ENCODE data around the gene GRK5. TPM values are rescaled to one million over a fixed set of nuclear protein-coding genes. Genes with fewer than 3 reads are reported as not detected.
A peak's percentile ranks its signal among the peaks of the same experiment; 100 is the strongest.

Gene GRK5
- total RNA-seq, 1 experiment from 2014 or later = 2.3 TPM

DNA sequence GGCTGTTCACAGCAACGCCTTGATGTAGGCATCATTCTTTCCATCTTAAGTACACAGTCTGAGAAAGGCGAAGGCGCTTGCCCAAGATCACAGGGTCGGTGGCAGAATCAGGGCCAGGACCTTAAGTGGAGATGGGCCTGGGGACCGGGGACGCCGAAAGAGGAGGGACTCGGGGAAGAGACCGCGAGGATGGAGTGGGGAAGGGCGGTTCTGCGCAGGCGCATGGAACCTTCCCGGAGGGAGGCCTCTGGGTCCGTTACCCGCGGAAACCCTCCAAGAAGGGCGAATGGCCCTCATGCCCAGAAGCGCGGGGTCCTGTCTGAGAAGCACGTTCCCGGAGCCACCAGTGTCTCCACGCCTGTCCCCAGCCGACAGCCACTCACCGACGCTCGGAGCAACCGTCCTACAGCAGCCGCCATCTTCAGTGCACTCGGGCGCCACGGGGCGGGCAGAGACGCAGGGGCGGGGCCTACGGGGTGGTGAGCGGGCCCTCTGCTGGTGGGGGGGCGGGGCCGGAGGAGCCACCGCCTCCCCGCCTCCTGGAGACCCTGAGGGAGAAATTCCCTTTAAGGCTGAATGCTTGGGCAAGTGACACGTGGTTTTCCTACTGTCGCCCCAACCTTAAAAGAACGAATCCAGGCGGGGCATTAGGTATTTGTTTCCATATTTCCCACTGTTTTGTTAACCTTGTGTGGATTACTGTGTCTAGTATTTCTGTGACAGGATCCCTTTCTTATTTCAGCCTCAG is 28.8 kb upstream of the GRK5 start, which contains the start of gene PRDX3 (continued):
- TF ChIP-seq, protein P1, sequence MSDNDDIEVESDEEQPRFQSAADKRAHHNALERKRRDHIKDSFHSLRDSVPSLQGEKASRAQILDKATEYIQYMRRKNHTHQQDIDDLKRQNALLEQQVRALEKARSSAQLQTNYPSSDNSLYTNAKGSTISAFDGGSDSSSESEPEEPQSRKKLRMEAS (CRISPR knock-in tag; IDR thresholded peaks at IDR 0.05) = peak; percentile 74
- TF ChIP-seq ZNF232 (CRISPR knock-in tag; IDR thresholded peaks at IDR 0.05) (0 out of 2 replicates have a peak, but pooled peaks have one; percentile 57), TEAD4 (CRISPR knock-in tag; IDR thresholded peaks at IDR 0.05) (no peak), ZNF121 (CRISPR knock-in tag; IDR thresholded peaks at IDR 0.05) (peak; percentile 30; the same call in 1 of the 2 replicates), TEAD1 (CRISPR knock-in tag; IDR thresholded peaks at IDR 0.05) (0 out of 2 replicates have a peak, but pooled peaks have one; percentile 24), HMGA2 (CRISPR knock-in tag; IDR thresholded peaks at IDR 0.05) (no peak), NR2C2 (CRISPR knock-in tag; IDR thresholded peaks at IDR 0.05) (no peak), GTF2I (CRISPR knock-in tag; conservative IDR thresholded peaks at IDR 0.05) (no peak), FOXP1 (CRISPR knock-in tag; IDR thresholded peaks at IDR 0.05; ENCODE audit: borderline replicate concordance) (0 out of 2 replicates have a peak, but pooled peaks have one; percentile 58), NFATC4 (CRISPR knock-in tag; IDR thresholded peaks at IDR 0.05) (no peak), KAT7 (CRISPR knock-in tag; IDR thresholded peaks at IDR 0.05; ENCODE audit: borderline replicate concordance) (no peak), EMX1 (CRISPR knock-in tag; IDR thresholded peaks at IDR 0.05) (no peak), CREB1 (CRISPR knock-in tag; IDR thresholded peaks at IDR 0.05) (no peak), FOXJ3 (CRISPR knock-in tag; IDR thresholded peaks at IDR 0.05; ENCODE audit: borderline replicate concordance) (no peak), JUN (CRISPR knock-in tag; IDR thresholded peaks at IDR 0.05) (peak; percentile 38; the same call in 1 of the 2 replicates)
- TF ChIP-seq, protein P2, sequence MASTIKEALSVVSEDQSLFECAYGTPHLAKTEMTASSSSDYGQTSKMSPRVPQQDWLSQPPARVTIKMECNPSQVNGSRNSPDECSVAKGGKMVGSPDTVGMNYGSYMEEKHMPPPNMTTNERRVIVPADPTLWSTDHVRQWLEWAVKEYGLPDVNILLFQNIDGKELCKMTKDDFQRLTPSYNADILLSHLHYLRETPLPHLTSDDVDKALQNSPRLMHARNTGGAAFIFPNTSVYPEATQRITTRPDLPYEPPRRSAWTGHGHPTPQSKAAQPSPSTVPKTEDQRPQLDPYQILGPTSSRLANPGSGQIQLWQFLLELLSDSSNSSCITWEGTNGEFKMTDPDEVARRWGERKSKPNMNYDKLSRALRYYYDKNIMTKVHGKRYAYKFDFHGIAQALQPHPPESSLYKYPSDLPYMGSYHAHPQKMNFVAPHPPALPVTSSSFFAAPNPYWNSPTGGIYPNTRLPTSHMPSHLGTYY (CRISPR knock-in tag; IDR thresholded peaks at IDR 0.05) = no peak
- TF ChIP-seq, protein P3, sequence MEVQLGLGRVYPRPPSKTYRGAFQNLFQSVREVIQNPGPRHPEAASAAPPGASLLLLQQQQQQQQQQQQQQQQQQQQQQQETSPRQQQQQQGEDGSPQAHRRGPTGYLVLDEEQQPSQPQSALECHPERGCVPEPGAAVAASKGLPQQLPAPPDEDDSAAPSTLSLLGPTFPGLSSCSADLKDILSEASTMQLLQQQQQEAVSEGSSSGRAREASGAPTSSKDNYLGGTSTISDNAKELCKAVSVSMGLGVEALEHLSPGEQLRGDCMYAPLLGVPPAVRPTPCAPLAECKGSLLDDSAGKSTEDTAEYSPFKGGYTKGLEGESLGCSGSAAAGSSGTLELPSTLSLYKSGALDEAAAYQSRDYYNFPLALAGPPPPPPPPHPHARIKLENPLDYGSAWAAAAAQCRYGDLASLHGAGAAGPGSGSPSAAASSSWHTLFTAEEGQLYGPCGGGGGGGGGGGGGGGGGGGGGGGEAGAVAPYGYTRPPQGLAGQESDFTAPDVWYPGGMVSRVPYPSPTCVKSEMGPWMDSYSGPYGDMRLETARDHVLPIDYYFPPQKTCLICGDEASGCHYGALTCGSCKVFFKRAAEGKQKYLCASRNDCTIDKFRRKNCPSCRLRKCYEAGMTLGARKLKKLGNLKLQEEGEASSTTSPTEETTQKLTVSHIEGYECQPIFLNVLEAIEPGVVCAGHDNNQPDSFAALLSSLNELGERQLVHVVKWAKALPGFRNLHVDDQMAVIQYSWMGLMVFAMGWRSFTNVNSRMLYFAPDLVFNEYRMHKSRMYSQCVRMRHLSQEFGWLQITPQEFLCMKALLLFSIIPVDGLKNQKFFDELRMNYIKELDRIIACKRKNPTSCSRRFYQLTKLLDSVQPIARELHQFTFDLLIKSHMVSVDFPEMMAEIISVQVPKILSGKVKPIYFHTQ (CRISPR knock-in tag; IDR thresholded peaks at IDR 0.05) = no peak
- TF ChIP-seq, protein P4, sequence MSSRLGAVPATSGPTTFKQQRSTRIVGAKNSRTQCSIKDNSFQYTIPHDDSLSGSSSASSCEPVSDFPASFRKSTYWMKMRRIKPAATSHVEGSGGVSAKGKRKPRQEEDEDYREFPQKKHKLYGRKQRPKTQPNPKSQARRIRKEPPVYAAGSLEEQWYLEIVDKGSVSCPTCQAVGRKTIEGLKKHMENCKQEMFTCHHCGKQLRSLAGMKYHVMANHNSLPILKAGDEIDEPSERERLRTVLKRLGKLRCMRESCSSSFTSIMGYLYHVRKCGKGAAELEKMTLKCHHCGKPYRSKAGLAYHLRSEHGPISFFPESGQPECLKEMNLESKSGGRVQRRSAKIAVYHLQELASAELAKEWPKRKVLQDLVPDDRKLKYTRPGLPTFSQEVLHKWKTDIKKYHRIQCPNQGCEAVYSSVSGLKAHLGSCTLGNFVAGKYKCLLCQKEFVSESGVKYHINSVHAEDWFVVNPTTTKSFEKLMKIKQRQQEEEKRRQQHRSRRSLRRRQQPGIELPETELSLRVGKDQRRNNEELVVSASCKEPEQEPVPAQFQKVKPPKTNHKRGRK (CRISPR knock-in tag; IDR thresholded peaks at IDR 0.05; ENCODE audit: borderline replicate concordance) = no peak
- TF ChIP-seq, protein P5, sequence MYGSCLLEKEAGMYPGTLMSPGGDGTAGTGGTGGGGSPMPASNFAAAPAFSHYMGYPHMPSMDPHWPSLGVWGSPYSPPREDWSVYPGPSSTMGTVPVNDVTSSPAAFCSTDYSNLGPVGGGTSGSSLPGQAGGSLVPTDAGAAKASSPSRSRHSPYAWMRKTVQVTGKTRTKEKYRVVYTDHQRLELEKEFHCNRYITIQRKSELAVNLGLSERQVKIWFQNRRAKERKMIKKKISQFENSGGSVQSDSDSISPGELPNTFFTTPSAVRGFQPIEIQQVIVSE (CRISPR knock-in tag; IDR thresholded peaks at IDR 0.05; ENCODE audit: borderline replicate concordance) = no peak
- TF ChIP-seq, protein P6, sequence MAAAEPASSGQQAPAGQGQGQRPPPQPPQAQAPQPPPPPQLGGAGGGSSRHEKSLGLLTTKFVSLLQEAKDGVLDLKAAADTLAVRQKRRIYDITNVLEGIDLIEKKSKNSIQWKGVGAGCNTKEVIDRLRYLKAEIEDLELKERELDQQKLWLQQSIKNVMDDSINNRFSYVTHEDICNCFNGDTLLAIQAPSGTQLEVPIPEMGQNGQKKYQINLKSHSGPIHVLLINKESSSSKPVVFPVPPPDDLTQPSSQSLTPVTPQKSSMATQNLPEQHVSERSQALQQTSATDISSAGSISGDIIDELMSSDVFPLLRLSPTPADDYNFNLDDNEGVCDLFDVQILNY (CRISPR knock-in tag; IDR thresholded peaks at IDR 0.05) = no peak
- TF ChIP-seq, protein P7, sequence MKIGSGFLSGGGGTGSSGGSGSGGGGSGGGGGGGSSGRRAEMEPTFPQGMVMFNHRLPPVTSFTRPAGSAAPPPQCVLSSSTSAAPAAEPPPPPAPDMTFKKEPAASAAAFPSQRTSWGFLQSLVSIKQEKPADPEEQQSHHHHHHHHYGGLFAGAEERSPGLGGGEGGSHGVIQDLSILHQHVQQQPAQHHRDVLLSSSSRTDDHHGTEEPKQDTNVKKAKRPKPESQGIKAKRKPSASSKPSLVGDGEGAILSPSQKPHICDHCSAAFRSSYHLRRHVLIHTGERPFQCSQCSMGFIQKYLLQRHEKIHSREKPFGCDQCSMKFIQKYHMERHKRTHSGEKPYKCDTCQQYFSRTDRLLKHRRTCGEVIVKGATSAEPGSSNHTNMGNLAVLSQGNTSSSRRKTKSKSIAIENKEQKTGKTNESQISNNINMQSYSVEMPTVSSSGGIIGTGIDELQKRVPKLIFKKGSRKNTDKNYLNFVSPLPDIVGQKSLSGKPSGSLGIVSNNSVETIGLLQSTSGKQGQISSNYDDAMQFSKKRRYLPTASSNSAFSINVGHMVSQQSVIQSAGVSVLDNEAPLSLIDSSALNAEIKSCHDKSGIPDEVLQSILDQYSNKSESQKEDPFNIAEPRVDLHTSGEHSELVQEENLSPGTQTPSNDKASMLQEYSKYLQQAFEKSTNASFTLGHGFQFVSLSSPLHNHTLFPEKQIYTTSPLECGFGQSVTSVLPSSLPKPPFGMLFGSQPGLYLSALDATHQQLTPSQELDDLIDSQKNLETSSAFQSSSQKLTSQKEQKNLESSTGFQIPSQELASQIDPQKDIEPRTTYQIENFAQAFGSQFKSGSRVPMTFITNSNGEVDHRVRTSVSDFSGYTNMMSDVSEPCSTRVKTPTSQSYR (CRISPR knock-in tag; IDR thresholded peaks at IDR 0.05) = peak; percentile 76; the same call in 1 of the 2 replicates
- TF ChIP-seq, protein P8, sequence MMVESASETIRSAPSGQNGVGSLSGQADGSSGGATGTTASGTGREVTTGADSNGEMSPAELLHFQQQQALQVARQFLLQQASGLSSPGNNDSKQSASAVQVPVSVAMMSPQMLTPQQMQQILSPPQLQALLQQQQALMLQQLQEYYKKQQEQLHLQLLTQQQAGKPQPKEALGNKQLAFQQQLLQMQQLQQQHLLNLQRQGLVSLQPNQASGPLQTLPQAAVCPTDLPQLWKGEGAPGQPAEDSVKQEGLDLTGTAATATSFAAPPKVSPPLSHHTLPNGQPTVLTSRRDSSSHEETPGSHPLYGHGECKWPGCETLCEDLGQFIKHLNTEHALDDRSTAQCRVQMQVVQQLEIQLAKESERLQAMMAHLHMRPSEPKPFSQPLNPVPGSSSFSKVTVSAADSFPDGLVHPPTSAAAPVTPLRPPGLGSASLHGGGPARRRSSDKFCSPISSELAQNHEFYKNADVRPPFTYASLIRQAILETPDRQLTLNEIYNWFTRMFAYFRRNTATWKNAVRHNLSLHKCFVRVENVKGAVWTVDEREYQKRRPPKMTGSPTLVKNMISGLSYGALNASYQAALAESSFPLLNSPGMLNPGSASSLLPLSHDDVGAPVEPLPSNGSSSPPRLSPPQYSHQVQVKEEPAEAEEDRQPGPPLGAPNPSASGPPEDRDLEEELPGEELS (CRISPR knock-in tag; IDR thresholded peaks at IDR 0.05) = peak; percentile 80; the same call in 1 of the 2 replicates
- TF ChIP-seq, protein P9, sequence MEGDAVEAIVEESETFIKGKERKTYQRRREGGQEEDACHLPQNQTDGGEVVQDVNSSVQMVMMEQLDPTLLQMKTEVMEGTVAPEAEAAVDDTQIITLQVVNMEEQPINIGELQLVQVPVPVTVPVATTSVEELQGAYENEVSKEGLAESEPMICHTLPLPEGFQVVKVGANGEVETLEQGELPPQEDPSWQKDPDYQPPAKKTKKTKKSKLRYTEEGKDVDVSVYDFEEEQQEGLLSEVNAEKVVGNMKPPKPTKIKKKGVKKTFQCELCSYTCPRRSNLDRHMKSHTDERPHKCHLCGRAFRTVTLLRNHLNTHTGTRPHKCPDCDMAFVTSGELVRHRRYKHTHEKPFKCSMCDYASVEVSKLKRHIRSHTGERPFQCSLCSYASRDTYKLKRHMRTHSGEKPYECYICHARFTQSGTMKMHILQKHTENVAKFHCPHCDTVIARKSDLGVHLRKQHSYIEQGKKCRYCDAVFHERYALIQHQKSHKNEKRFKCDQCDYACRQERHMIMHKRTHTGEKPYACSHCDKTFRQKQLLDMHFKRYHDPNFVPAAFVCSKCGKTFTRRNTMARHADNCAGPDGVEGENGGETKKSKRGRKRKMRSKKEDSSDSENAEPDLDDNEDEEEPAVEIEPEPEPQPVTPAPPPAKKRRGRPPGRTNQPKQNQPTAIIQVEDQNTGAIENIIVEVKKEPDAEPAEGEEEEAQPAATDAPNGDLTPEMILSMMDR (IDR thresholded peaks at IDR 0.05) = no peak
